Fibroblast of villous mesenchyme (primary cell): ENCODE measurements around the gene APPL2. TPM values are rescaled to one million over a fixed set of nuclear protein-coding genes. Genes with fewer than 3 reads are reported as not detected.

Experiments used
- DNase-seq: peaks from one replicate; pipeline ENCODE4 v3.0.0-alpha.2; 2010; ENCODE audit warnings: low read depth
- H3K4me3 ChIP-seq: 2 replicates; pipeline ENCODE4 v1.5.1; 2011; ENCODE audit warnings: low read depth, mild to moderate bottlenecking, low read length
- CTCF ChIP-seq: IDR thresholded peaks from 2 replicates; pipeline ENCODE4 v1.5.1; 2012; ENCODE audit warnings: low read depth, mild to moderate bottlenecking, low read length; ENCODE audit not compliant: insufficient read depth
- total RNA-seq: library from RNA; depleted of rRNA; stranded (reverse); fragments of >200 nt; gene quantifications from 2 replicates; pipeline ENCODE4 v1.2.3, GENCODE V29; 2012

The APPL2 gene
- total RNA-seq, 1 donor = 60.9 TPM

DNA sequence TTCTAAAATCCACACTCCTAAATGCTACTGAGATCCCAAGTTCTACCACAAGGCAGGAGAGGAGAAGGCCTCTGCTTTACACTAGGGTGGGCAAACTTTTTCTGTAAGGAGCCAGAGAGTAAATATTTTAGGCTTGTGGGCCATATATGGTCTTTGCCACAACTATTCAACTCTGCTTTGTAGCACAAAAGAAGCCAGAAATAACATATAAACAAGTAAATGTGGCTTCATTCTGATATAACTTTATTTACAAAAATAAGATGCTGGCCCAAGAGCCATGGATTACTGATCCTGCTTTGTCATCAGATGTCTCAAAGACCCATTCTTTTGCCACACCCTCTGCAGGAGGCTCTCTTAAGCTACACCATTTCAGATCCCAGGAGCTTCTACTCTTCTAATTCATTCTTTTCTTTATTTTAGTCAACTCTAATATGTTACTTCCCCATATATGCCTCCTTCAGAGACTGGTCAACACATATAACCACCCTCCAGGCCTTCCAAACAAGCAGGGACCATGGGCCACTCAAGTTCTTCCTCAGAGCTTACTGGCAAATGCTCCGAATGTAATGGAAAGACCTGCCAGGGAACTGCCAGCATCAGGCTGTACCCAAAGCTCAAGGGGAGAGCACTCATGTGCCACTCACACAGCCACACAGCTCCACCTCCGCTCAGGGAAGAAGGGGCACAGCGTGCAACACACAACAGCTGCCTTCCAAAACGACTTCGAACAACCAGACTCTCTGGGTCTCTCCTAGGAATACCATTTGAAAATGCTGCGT, 15.6 kb downstream of the APPL2 start:
- no peak for DNase-seq
- TF ChIP-seq CTCF = no peak
- H3K4me3 ChIP-seq = no peak overlapping the region

DNA sequence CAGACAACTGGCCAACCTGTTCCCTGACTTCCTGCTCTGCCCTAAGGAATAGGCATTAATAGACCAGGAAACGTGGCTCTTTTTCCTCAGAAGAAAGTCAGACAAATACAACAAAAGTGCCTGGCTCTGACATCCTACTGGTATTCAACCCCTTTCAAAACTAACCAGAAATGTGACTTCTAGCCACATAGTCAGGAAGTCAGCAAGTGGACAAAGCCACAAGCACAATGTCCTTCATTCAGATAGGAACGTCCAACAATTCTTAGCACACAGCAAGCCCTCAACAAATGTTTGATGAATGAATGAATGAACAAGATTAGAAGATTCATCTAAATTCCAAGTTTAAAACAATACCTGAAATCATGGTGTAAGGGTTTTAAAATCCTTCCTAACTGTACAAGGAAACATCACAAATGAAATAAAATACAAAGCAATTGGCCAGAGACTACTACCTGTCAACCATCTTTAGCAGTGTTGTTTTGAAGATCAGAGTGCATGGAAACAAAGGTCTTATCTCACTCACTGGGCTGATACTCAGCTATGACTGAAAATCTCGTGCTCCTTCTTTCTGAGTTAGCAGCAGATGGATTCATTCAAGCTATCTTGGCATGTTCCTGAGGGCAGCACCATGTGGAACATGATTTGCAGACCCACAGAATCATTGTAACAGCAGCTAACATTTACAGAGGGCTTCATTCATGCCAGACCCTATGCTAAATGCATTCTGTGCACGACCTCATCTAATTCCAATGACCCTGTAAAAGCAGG, 16.5 kb downstream of the APPL2 start:
- DNase-seq = no peak
- TF ChIP-seq CTCF = no peak
- no peak overlapping the region for H3K4me3 ChIP-seq

DNA sequence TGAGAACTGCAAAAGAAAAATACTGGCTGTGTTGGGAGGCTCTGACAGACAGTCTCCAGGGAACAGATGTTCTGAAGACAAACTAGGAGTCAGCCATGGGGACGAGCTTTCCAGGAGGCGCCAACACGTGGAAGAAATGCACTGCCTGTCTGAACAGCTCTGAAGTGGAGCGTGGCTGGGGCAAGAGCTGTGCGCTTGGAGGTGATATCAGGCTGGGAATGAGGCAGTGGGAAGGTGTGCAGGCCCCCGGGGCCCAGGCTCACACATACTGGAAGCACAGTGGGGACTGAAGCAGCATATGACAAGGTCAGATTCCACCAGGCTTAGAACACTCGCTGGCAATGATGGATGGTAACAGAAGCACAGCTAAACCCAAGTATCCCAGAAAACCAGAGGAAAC, 17.5 kb downstream of the APPL2 start:
- no peak for DNase-seq
- TF ChIP-seq CTCF = no peak
- H3K4me3 ChIP-seq = no peak overlapping the region

- no peak for DNase-seq
- no peak overlapping the region for H3K4me3 ChIP-seq
- TF ChIP-seq CTCF = no peak
Observed at GRCh38 chr12:105214670-105215375, 21.2 kb downstream of the APPL2 start.

GRCh38 chr12:105214148-105214547, 21.8 kb downstream of the APPL2 start:
- no peak for TF ChIP-seq CTCF
- H3K4me3 ChIP-seq = no peak overlapping the region
- no peak for DNase-seq

DNA sequence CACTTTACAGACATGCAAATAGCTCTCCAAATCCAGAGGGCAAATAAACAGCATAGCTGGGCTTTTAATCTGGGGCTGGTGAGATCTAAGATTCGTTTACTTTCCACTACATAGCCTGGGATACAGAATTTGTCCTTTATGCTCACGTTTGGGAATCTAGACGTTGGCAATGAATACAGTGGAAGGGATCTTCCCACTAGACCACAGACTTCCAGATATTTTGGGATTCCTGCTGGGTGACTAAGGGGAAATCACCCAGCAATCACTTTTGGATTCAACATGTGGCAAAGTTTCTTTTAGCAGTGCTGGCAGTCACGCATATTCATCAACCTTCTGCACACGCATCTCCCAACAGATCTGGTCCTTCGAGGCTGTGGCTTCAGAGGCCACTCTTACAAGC, 23.5 kb downstream of the APPL2 start:
- no peak for TF ChIP-seq CTCF
- DNase-seq = peak; percentile 62
- no peak overlapping the region for H3K4me3 ChIP-seq
